GM12874 (cell line): ENCODE measurements around the gene ANAPC1.

ENCODE experiments used
- CTCF ChIP-seq: IDR thresholded peaks from 2 replicates; pipeline ENCODE4 v1.5.1; 2011; ENCODE audit warnings: low read depth, mild to moderate bottlenecking, control low read depth, low read length, moderate library complexity; ENCODE audit not compliant: insufficient read depth

The ANAPC1 gene

GRCh38 chr2:111909079-111909478, 25.1 kb upstream of the ANAPC1 start:
- TF ChIP-seq CTCF = no peak

- TF ChIP-seq CTCF = no peak
Measured at GRCh38 chr2:111908578-111908977, 24.6 kb upstream of the ANAPC1 start.

- no peak for TF ChIP-seq CTCF
Measured at GRCh38 chr2:111905990-111906735, 22.2 kb upstream of the ANAPC1 start.

DNA sequence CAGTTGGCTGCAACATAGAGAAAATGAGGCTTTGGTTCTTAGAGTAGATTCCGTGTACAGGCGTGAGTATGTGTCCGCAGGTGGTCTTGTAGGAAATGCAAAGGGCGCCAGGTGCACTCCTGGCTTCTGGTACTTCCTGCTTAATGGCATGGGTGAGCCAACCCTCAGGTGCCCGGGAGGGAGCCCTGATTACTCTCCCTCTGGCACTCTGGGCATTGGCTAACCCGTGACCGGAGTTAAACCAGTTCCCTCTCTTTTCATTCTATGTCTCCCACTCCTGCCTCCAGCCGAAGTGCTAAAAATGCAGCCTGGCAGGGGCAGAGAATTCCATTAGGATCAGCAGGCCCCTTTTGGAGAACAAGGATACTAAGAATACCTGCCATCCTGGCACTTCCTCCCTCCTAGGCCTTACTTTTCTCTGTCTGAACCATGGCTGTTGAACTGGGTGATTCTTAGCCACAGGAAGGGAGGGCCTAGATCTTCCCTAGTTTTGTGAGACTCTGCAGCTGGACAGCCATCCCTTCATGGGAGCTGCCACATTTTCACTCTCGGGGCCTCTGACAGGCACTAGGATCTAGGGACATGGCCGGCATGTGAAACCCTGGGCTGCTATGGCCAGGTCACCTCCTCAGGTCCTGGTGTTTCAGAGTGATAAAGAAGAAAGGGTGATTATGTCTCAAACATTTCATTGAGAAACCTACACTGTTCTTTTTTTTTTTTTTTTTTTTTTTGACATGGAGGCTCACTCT, 20.9 kb upstream of the ANAPC1 start:
- TF ChIP-seq CTCF = no peak

DNA sequence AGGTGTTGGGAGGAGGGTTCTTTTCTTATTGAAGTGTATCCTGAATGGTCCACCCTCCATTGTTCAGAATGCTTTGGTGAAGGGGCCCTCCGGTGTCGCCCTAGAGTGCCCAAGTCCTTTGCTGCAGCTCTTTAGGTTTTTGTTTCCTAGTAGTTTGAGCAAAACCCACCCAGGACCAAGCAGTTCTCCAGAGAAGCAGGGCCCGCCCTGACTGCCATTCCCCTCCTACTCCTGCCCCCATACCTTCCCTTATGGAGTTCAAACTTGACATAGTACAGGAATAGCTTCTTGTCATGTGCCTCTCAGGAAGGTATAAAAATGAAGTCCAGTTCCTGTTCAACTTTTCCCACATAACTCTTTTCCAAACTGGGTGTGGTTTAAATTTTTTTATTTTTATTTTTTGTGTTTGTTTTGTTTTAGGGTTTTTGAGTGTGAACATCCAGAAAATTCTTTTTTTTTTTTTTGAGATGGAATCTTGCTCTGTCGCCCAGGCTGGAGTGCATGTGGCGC, 20.0 kb upstream of the ANAPC1 start:
- TF ChIP-seq CTCF = no peak

- TF ChIP-seq CTCF = no peak
Measured at GRCh38 chr2:111903516-111903915, 19.5 kb upstream of the ANAPC1 start.

DNA sequence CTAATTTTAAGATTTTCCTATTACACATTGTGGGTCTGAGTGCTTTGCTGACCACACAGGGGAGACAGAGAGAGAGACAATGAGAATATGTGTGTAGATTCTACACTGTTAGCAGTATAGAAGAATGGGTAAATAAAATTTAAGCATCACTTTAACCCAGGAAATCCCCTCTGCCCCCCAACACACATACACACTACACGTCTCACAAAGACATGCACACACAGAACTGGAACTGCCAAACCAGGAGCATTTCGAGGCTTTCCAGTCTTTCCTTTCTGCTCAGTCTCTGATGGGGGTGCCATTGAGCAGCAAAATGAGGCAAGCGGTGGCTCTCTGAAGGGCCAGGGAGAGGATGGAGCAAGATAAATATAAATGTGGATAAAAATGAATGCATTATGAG, 16.9 kb upstream of the ANAPC1 start:
- peak; percentile 36; the same call in 1 of the 2 replicates for TF ChIP-seq CTCF
